GM06990 (cell line): ENCODE measurements around the gene XNDC1N.
"Not testable (repeated sequence)": the region's sequence is repeated elsewhere in the genome, so short reads cannot be mapped to it uniquely, and the experiment has no call there.

Source experiments
- DNase-seq: peaks from one replicate; pipeline ENCODE4 v3.0.0-alpha.2; 2011; ENCODE audit not compliant: insufficient read length; ENCODE audit errors: extremely low read depth
- H3K27me3 ChIP-seq: replicated peaks from 2 replicates; pipeline ENCODE4 v1.6.0; 2011; ENCODE audit warnings: low read length; ENCODE audit not compliant: control insufficient read depth, insufficient read depth
- H3K36me3 ChIP-seq: 2 replicates; pipeline ENCODE4 v1.5.1; 2011; ENCODE audit warnings: low read length; ENCODE audit not compliant: control insufficient read depth, insufficient read depth
- H3K4me3 ChIP-seq: replicated peaks from 2 replicates; pipeline ENCODE4 v1.5.1; 2011; ENCODE audit warnings: low read depth, mild to moderate bottlenecking, control low read depth, low read length
- CTCF ChIP-seq: IDR thresholded peaks from 2 replicates; pipeline ENCODE4 v1.5.1; 2011; ENCODE audit warnings: low read length, control low read depth, mild to moderate bottlenecking, inconsistent platforms; ENCODE audit not compliant: insufficient read depth, poor library complexity, severe bottlenecking

Gene XNDC1N

GRCh38 chr11:71914617-71915189 lies 13.7 kb downstream of the XNDC1N start:
- Histone ChIP-seq H3K36me3 (peaks cover 4% of the 10 kb centered on the region; the same call in 1 of the 2 replicates), H3K27me3 (no peaks in the 10 kb centered on the region), H3K4me3 (no peak overlapping the region)
- no peak for DNase-seq
- TF ChIP-seq CTCF, result no peak

GRCh38 chr11:71913756-71914526 lies 14.5 kb downstream of the XNDC1N start:
- Histone ChIP-seq H3K36me3 (peaks cover 4% of the 10 kb centered on the region; the same call in 1 of the 2 replicates), H3K27me3 (no peaks in the 10 kb centered on the region), H3K4me3 (no peak overlapping the region)
- DNase-seq, result no peak
- no peak for TF ChIP-seq CTCF

- not testable (repeated sequence) for H3K27me3 ChIP-seq, DNase-seq, H3K4me3 ChIP-seq, H3K36me3 ChIP-seq
Observed at GRCh38 chr11:71911986-71912340, 16.4 kb downstream of the XNDC1N start.

GRCh38 chr11:71911321-71911985 lies 16.9 kb downstream of the XNDC1N start:
- TF ChIP-seq CTCF, result peak; percentile 40
- not testable (repeated sequence) for H3K27me3 ChIP-seq, DNase-seq, H3K36me3 ChIP-seq, H3K4me3 ChIP-seq

- H3K36me3 ChIP-seq, DNase-seq, H3K27me3 ChIP-seq, H3K4me3 ChIP-seq: not testable (repeated sequence)
Observed at GRCh38 chr11:71910775-71911174, 17.6 kb downstream of the XNDC1N start.

- Histone ChIP-seq H3K36me3 (no peaks in the 10 kb centered on the region), H3K27me3 (no peaks in the 10 kb centered on the region), H3K4me3 (no peak overlapping the region)
- no peak for DNase-seq
- no peak for TF ChIP-seq CTCF
Observed at GRCh38 chr11:71908218-71908617, 20.2 kb downstream of the XNDC1N start.

- H3K27me3 ChIP-seq, H3K36me3 ChIP-seq, DNase-seq, H3K4me3 ChIP-seq: not testable (repeated sequence)
Observed at GRCh38 chr11:71901137-71901536, 27.3 kb downstream of the XNDC1N start.
